ENCODE data around the gene SIX2. TPM values are rescaled to one million over a fixed set of nuclear protein-coding genes. Genes with fewer than 3 reads are reported as not detected.

SIX2 gene
- total and polyA plus RNA-seq, 4 donors, result not detected

- 3% methylated on average over 56 of the region's 56 CpGs for WGBS
- Histone ChIP-seq H3K4me1 (ENCODE audit: control insufficient read depth in 4 of 4, insufficient read depth in 4 of 4, low read length in 3 of 4) (peaks cover 29 to 48% (median 35%) of the 10 kb centered on the region in 4 donors), H3K36me3 (ENCODE audit: control insufficient read depth in 4 of 4, insufficient read depth in 3 of 4, low read depth in 1 of 4, low read length in 3 of 4) (no peaks in the 10 kb centered on the region), H3K4me3 (ENCODE audit: low read depth in 1 of 3, low read length in 3 of 3) (peak overlapping the region in 1 of 3 donors; percentile 51), H3K9me3 (ENCODE audit: control insufficient read depth in 4 of 4, low read length in 3 of 4) (peaks cover 0 to 5% (median 0%) of the 10 kb centered on the region in 4 donors), H3K27ac (ENCODE audit: low read depth in 1 of 2, low read length in 2 of 2) (no peak overlapping the region), H3K27me3 (ENCODE audit: control insufficient read depth in 4 of 4, insufficient read depth in 4 of 4, low read length in 3 of 4) (peaks cover 4 to 56% (median 26%) of the 10 kb centered on the region in 4 donors), H3K9ac (ENCODE audit: low read depth in 1 of 2, low read length in 2 of 2) (no peak overlapping the region)
- DNase-seq (ENCODE audit: low spot score), result no peak
- TF ChIP-seq, protein P1, sequence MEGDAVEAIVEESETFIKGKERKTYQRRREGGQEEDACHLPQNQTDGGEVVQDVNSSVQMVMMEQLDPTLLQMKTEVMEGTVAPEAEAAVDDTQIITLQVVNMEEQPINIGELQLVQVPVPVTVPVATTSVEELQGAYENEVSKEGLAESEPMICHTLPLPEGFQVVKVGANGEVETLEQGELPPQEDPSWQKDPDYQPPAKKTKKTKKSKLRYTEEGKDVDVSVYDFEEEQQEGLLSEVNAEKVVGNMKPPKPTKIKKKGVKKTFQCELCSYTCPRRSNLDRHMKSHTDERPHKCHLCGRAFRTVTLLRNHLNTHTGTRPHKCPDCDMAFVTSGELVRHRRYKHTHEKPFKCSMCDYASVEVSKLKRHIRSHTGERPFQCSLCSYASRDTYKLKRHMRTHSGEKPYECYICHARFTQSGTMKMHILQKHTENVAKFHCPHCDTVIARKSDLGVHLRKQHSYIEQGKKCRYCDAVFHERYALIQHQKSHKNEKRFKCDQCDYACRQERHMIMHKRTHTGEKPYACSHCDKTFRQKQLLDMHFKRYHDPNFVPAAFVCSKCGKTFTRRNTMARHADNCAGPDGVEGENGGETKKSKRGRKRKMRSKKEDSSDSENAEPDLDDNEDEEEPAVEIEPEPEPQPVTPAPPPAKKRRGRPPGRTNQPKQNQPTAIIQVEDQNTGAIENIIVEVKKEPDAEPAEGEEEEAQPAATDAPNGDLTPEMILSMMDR (IDR thresholded peaks at IDR 0.05; ENCODE audit: low read depth, low read length, missing input control), result no peak
- no peak for TF ChIP-seq RAD21 (IDR thresholded peaks at IDR 0.05)
- TF ChIP-seq HNF4G (IDR thresholded peaks at IDR 0.05), result no peak
- no peak for TF ChIP-seq RXRA (IDR thresholded peaks at IDR 0.05)
- TF ChIP-seq, protein P2, sequence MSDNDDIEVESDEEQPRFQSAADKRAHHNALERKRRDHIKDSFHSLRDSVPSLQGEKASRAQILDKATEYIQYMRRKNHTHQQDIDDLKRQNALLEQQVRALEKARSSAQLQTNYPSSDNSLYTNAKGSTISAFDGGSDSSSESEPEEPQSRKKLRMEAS (IDR thresholded peaks at IDR 0.05), result no peak
- TF ChIP-seq, protein P3, sequence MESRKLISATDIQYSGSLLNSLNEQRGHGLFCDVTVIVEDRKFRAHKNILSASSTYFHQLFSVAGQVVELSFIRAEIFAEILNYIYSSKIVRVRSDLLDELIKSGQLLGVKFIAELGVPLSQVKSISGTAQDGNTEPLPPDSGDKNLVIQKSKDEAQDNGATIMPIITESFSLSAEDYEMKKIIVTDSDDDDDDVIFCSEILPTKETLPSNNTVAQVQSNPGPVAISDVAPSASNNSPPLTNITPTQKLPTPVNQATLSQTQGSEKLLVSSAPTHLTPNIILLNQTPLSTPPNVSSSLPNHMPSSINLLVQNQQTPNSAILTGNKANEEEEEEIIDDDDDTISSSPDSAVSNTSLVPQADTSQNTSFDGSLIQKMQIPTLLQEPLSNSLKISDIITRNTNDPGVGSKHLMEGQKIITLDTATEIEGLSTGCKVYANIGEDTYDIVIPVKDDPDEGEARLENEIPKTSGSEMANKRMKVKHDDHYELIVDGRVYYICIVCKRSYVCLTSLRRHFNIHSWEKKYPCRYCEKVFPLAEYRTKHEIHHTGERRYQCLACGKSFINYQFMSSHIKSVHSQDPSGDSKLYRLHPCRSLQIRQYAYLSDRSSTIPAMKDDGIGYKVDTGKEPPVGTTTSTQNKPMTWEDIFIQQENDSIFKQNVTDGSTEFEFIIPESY (IDR thresholded peaks at IDR 0.05), result no peak
- TF ChIP-seq HNF4A (conservative IDR thresholded peaks at IDR 0.05), result no peak
- no peak for TF ChIP-seq JUND (IDR thresholded peaks at IDR 0.05)
- TF ChIP-seq SP1 (IDR thresholded peaks at IDR 0.05), result no peak
- no peak for TF ChIP-seq FOXA1 (IDR thresholded peaks at IDR 0.05)
- TF ChIP-seq EGR1 (IDR thresholded peaks at IDR 0.05; ENCODE audit: low read depth in 2 of 2), result no peak
- no peak for TF ChIP-seq TAF1 (conservative IDR thresholded peaks at IDR 0.05)
- TF ChIP-seq GABPA (IDR thresholded peaks at IDR 0.05 in 1 of 2, conservative IDR thresholded peaks at IDR 0.05 in 1 of 2), result no peak
- TF ChIP-seq FOXA2 (IDR thresholded peaks at IDR 0.05), result no peak
Measured at GRCh38 chr2:45009928-45010701, 863 bp upstream of the SIX2 start.

DNA sequence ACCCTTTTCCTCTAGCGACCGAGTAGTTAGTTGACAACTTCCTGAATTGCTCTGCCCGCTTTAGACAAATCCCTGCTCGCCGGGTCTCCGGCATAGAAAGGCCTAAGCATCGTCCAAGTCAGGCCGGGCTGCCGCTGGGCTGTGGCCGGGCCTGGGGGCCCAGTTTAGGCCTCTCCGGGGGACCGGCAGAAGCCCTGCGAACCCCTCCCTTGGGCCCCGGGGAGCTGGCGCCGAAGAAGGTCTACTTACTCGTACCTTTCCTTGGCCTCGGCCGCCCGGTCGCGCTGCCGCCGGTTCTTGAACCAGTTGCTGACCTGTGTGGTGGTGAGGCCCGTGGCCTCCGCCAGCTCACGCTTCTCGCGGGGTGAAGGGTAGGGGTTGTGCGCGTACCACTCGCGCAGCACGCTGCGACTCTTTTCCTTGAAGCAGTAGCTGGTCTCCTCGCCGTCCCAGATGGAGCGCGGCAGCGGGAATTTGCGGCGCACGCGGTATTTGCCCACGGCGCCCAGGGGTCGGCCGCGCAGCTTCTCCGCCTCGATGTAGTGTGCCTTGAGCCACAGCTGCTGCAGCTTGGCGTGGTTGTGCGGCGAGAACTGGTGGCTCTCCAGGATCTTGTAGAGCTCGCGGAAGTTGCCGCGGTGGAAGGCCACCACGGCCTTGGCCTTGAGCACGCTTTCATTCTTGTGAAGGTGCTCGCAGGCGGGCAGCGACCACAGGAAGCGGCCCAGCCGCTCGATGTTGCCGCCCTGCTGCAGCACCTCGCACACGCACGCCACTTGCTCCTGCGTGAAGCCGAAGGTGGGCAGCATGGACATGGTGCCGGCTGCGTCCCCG, 739 bp downstream of the SIX2 start:
- no peak for TF ChIP-seq YY1 (IDR thresholded peaks at IDR 0.05)
- Histone ChIP-seq H3K27me3 (ENCODE audit: control insufficient read depth in 4 of 4, insufficient read depth in 4 of 4, low read length in 3 of 4) (peaks cover 2 to 49% (median 28%) of the 10 kb centered on the region in 4 donors), H3K27ac (ENCODE audit: low read depth in 1 of 2, low read length in 2 of 2) (no peak overlapping the region), H3K36me3 (ENCODE audit: control insufficient read depth in 4 of 4, insufficient read depth in 3 of 4, low read depth in 1 of 4, low read length in 3 of 4) (no peaks in the 10 kb centered on the region), H3K4me1 (ENCODE audit: control insufficient read depth in 4 of 4, insufficient read depth in 4 of 4, low read length in 3 of 4) (peaks cover 35 to 54% (median 38%) of the 10 kb centered on the region in 4 donors), H3K9ac (ENCODE audit: low read depth in 1 of 2, low read length in 2 of 2) (no peak overlapping the region), H3K4me3 (ENCODE audit: low read depth in 1 of 3, low read length in 3 of 3) (peak overlapping the region; percentile 21 to 56 (median 51)), H3K9me3 (ENCODE audit: control insufficient read depth in 4 of 4, low read length in 3 of 4) (peaks cover 0 to 4% (median 0%) of the 10 kb centered on the region in 4 donors)
- no peak for DNase-seq (ENCODE audit: low spot score)
- 9% methylated on average over 75 of the region's 75 CpGs for WGBS
